Measurements from ENCODE around the gene IGFL2. TPM values are rescaled to one million over a fixed set of nuclear protein-coding genes. Genes with fewer than 3 reads are reported as not detected.

The IGFL2 gene
- total and polyA plus RNA-seq, 2 of the 4 experiments (the other 2 are of a cell fraction) = not detected

DNA sequence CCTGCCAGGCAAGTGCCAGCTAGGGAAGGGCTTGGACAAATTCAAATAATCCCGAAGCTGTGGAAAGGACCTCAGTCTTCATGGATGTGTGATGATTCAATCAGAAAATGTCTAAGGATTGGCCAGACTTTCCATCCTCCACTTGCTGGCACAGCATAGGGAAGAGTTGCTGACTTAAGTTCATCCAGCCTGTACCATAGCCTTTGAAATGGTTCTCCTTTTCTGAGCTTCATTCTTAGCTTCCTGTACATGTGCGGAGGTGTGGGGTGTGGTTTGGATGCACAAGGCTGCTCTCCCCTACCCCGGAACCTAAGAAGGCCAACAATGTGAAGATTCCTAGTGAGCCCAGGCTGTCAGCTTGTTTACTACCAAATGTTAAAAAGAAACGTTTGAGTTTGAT lies 22.6 kb upstream of the IGFL2 start:
- in situ Hi-C loops (cut with MboI; ENCODE audit: low sequenced_read_pairs) = no loop called here
- ATAC-seq (ENCODE audit: low read depth) (no peak), DNase-seq (no peak)
- Histone ChIP-seq H3K18ac (ENCODE audit: low read depth, low read length) (no peak overlapping the region), H3K14ac (replicated peaks; ENCODE audit: low read depth, low read length) (no peak overlapping the region), H2BK5ac (ENCODE audit: low read depth, low read length, poor library complexity, severe bottlenecking) (no peak overlapping the region), H2BK20ac (ENCODE audit: low read depth, low read length) (no peak overlapping the region), H3K4me3 (ENCODE audit: insufficient read depth, low read depth, low read length) (no peak overlapping the region), H3K9ac (ENCODE audit: low read depth, low read length) (no peak overlapping the region), H3K9me1 (ENCODE audit: insufficient read depth, low read length) (no peaks in the 10 kb centered on the region), H2AK5ac (ENCODE audit: low read depth, low read length) (no peak overlapping the region), H2AK9ac (replicated peaks; ENCODE audit: low read depth, low read length, poor library complexity) (no peak overlapping the region), H2AFZ (replicated peaks; ENCODE audit: low read length, poor library complexity) (no peak overlapping the region), H4K5ac (ENCODE audit: low read depth, low read length) (no peak overlapping the region), H3K27ac (ENCODE audit: insufficient read depth, low read length) (no peak overlapping the region), H2BK15ac (ENCODE audit: low read depth, low read length) (no peak overlapping the region), H3K4ac (ENCODE audit: low read depth, low read length) (no peak overlapping the region), H3K23ac (ENCODE audit: low read depth, low read length) (no peak overlapping the region), H3K27me3 (ENCODE audit: control insufficient read depth, insufficient read depth, low read length) (peaks cover 42% of the 10 kb centered on the region), H4K8ac (ENCODE audit: low read depth in 2 of 2, low read length in 2 of 2) (no peak overlapping the region), H3K56ac (ENCODE audit: extremely low read depth, insufficient read depth, low read length) (no peak overlapping the region), H3K36me3 (ENCODE audit: control insufficient read depth, insufficient read depth, low read length) (no peaks in the 10 kb centered on the region), H3K4me1 (ENCODE audit: control insufficient read depth, insufficient read depth, low read length) (no peaks in the 10 kb centered on the region), H3K79me1 (ENCODE audit: low read depth in 1 of 2, low read length in 2 of 2) (no peaks in the 10 kb centered on the region), H4K20me1 (ENCODE audit: insufficient read depth, low read length) (no peaks in the 10 kb centered on the region), H3K4me2 (ENCODE audit: low read depth, low read length) (no peak overlapping the region), H2BK120ac (ENCODE audit: low read depth, low read length) (no peak overlapping the region), H3K9me3 (ENCODE audit: control insufficient read depth, insufficient read depth, low read length) (peaks cover 2% of the 10 kb centered on the region), H4K91ac (ENCODE audit: insufficient read depth, low read depth, low read length) (no peak overlapping the region)
- intact Hi-C loops (cut with micrococcal nuclease) = no loop called here
- POLR2A ChIA-PET (ENCODE audit: unreplicated experiment) = no interaction called here
- TF ChIP-seq MXI1 (IDR thresholded peaks at IDR 0.05; ENCODE audit: borderline replicate concordance, low read depth, low read length) = no peak
- no peak for TF ChIP-seq CEBPB (IDR thresholded peaks at IDR 0.05; ENCODE audit: low read depth, low read length)
- TF ChIP-seq, protein P1, sequence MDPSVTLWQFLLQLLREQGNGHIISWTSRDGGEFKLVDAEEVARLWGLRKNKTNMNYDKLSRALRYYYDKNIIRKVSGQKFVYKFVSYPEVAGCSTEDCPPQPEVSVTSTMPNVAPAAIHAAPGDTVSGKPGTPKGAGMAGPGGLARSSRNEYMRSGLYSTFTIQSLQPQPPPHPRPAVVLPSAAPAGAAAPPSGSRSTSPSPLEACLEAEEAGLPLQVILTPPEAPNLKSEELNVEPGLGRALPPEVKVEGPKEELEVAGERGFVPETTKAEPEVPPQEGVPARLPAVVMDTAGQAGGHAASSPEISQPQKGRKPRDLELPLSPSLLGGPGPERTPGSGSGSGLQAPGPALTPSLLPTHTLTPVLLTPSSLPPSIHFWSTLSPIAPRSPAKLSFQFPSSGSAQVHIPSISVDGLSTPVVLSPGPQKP (IDR thresholded peaks at IDR 0.05; ENCODE audit: borderline replicate concordance, low read depth, low read length) = no peak
- no peak for TF ChIP-seq NFE2L2 (IDR thresholded peaks at IDR 0.05; ENCODE audit: low read depth, low read length)
- no peak for TF ChIP-seq MAZ (IDR thresholded peaks at IDR 0.05; ENCODE audit: borderline replicate concordance, low read depth, low read length)
- no peak for TF ChIP-seq MAFK (IDR thresholded peaks at IDR 0.05; ENCODE audit: low read depth, low read length)
- TF ChIP-seq, protein P2, sequence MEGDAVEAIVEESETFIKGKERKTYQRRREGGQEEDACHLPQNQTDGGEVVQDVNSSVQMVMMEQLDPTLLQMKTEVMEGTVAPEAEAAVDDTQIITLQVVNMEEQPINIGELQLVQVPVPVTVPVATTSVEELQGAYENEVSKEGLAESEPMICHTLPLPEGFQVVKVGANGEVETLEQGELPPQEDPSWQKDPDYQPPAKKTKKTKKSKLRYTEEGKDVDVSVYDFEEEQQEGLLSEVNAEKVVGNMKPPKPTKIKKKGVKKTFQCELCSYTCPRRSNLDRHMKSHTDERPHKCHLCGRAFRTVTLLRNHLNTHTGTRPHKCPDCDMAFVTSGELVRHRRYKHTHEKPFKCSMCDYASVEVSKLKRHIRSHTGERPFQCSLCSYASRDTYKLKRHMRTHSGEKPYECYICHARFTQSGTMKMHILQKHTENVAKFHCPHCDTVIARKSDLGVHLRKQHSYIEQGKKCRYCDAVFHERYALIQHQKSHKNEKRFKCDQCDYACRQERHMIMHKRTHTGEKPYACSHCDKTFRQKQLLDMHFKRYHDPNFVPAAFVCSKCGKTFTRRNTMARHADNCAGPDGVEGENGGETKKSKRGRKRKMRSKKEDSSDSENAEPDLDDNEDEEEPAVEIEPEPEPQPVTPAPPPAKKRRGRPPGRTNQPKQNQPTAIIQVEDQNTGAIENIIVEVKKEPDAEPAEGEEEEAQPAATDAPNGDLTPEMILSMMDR (conservative IDR thresholded peaks at IDR 0.05; ENCODE audit: low read depth, low read length) = no peak
- no peak for TF ChIP-seq RCOR1 (IDR thresholded peaks at IDR 0.05; ENCODE audit: insufficient replicate concordance, low read length)
- TF ChIP-seq RAD21 (IDR thresholded peaks at IDR 0.05; ENCODE audit: low read length) = no peak
- no peak for TF ChIP-seq BHLHE40 (IDR thresholded peaks at IDR 0.05; ENCODE audit: low read depth, low read length)
- TF ChIP-seq, protein P3, sequence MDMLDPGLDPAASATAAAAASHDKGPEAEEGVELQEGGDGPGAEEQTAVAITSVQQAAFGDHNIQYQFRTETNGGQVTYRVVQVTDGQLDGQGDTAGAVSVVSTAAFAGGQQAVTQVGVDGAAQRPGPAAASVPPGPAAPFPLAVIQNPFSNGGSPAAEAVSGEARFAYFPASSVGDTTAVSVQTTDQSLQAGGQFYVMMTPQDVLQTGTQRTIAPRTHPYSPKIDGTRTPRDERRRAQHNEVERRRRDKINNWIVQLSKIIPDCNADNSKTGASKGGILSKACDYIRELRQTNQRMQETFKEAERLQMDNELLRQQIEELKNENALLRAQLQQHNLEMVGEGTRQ (IDR thresholded peaks at IDR 0.05; ENCODE audit: low read depth, low read length) = no peak
- no peak for TF ChIP-seq POLR2A (IDR thresholded peaks at IDR 0.05; ENCODE audit: low read depth, low read length)
- no peak for TF ChIP-seq RFX5 (IDR thresholded peaks at IDR 0.05; ENCODE audit: low read depth, low read length)
- TF ChIP-seq SMC3 (IDR thresholded peaks at IDR 0.05; ENCODE audit: low read depth, low read length) = no peak
- TF ChIP-seq FOS (IDR thresholded peaks at IDR 0.05; ENCODE audit: low read depth, low read length) = no peak
- no peak for TF ChIP-seq CHD1 (IDR thresholded peaks at IDR 0.05; ENCODE audit: low read depth, low read length)
- CTCF ChIA-PET = interaction anchor here (0.6 kb wide), 1 partner anchor 92 kb away, joined by 3 read pairs; no protein-coding TSS in a partner anchor
- no CpG with 5 or more reads among the region's 4 CpGs for WGBS, 2 experiments (ENCODE audit: extremely low coverage in 2 of 2, insufficient read length in 1 of 2)
- dilution Hi-C loops (cut with HindIII; ENCODE audit: low sequenced_read_pairs, unreplicated experiment) = no loop called here
- BruUV-seq (replicated peaks) = no TSS peak

Data from IMR-90 (cell line).